ENCODE measurements around the gene SEZ6L2. TPM values are rescaled to one million over a fixed set of nuclear protein-coding genes. Genes with fewer than 3 reads are reported as not detected.

Gene SEZ6L2
- total RNA-seq, 1 donor from 2014 or later = 69.6 TPM

GRCh38 chr16:29830774-29831173 lies 68.6 kb downstream of the SEZ6L2 start:
- Histone ChIP-seq H3K4me3 (ENCODE audit: insufficient read depth, low read depth, low read length) (no peak overlapping the region), H2AFZ (ENCODE audit: low read depth, low read length) (no peak overlapping the region), H3K79me2 (ENCODE audit: insufficient read depth, low read length) (peaks cover 49% of the 10 kb centered on the region), H4K20me1 (ENCODE audit: insufficient read depth, low read length) (peaks cover 47% of the 10 kb centered on the region), H3K27me3 (ENCODE audit: insufficient read depth, low read length) (no peaks in the 10 kb centered on the region), H3K36me3 (ENCODE audit: insufficient read depth, low read length) (peaks cover 10% of the 10 kb centered on the region), H3K4me2 (ENCODE audit: low read length) (no peak overlapping the region), H3K4me1 (ENCODE audit: insufficient read depth, low read length) (peaks cover 6% of the 10 kb centered on the region), H3K9me3 (ENCODE audit: insufficient read depth, low read depth, low read length) (no peaks in the 10 kb centered on the region), H3K27ac (ENCODE audit: low read depth, low read length) (no peak overlapping the region), H3K9ac (ENCODE audit: low read length) (no peak overlapping the region)
- Mint-ChIP-seq H3K27ac (ENCODE audit: unreplicated experiment) (no peak overlapping the region), H3K4me3 (ENCODE audit: unreplicated experiment) (no peak overlapping the region), H3K9me3 (ENCODE audit: unreplicated experiment) (peaks cover 2% of the 10 kb centered on the region), H3K36me3 (ENCODE audit: low read depth, unreplicated experiment) (peaks cover 17% of the 10 kb centered on the region), H3K4me1 (ENCODE audit: low read depth, unreplicated experiment) (peaks cover 4% of the 10 kb centered on the region), H3K27me3 (ENCODE audit: low read depth, unreplicated experiment) (peaks cover 2% of the 10 kb centered on the region)
- no peak for DNase-seq (ENCODE audit: low read depth)
- TF ChIP-seq EZH2 (IDR thresholded peaks at IDR 0.05; ENCODE audit: insufficient read depth, low read length) (no peak), CTCF (IDR thresholded peaks at IDR 0.05; ENCODE audit: insufficient read depth, low read depth, low read length) (no peak)
- FAIRE-seq = no peak

GRCh38 chr16:29826342-29826695 lies 73.0 kb downstream of the SEZ6L2 start:
- Histone ChIP-seq H3K4me2 (ENCODE audit: low read length) (peak overlapping the region; percentile 79), H3K27me3 (ENCODE audit: insufficient read depth, low read length) (no peaks in the 10 kb centered on the region), H3K4me1 (ENCODE audit: insufficient read depth, low read length) (peaks cover 46% of the 10 kb centered on the region), H2AFZ (ENCODE audit: low read depth, low read length) (no peak overlapping the region), H4K20me1 (ENCODE audit: insufficient read depth, low read length) (peaks cover 46% of the 10 kb centered on the region), H3K4me3 (ENCODE audit: insufficient read depth, low read depth, low read length) (no peak overlapping the region), H3K36me3 (ENCODE audit: insufficient read depth, low read length) (no peaks in the 10 kb centered on the region), H3K9me3 (ENCODE audit: insufficient read depth, low read depth, low read length) (no peaks in the 10 kb centered on the region), H3K9ac (ENCODE audit: low read length) (peak overlapping the region; percentile 60), H3K79me2 (ENCODE audit: insufficient read depth, low read length) (peaks cover 87% of the 10 kb centered on the region), H3K27ac (ENCODE audit: low read depth, low read length) (peak overlapping the region; percentile 89)
- TF ChIP-seq EZH2 (IDR thresholded peaks at IDR 0.05; ENCODE audit: insufficient read depth, low read length) (no peak), CTCF (IDR thresholded peaks at IDR 0.05; ENCODE audit: insufficient read depth, low read depth, low read length) (no peak)
- H3K4me1 Mint-ChIP-seq (ENCODE audit: low read depth, unreplicated experiment) = peaks cover 22% of the 10 kb centered on the region
- no peaks in the 10 kb centered on the region for H3K9me3 Mint-ChIP-seq (ENCODE audit: unreplicated experiment)
- H3K36me3 Mint-ChIP-seq (ENCODE audit: low read depth, unreplicated experiment) = peaks cover 3% of the 10 kb centered on the region
- H3K27ac Mint-ChIP-seq (ENCODE audit: unreplicated experiment) = no peak overlapping the region
- FAIRE-seq = no peak
- no peak for DNase-seq (ENCODE audit: low read depth)
- no peak overlapping the region for H3K4me3 Mint-ChIP-seq (ENCODE audit: unreplicated experiment)
- H3K27me3 Mint-ChIP-seq (ENCODE audit: low read depth, unreplicated experiment) = peaks cover 2% of the 10 kb centered on the region

GRCh38 chr16:29825145-29826044 lies 74.0 kb downstream of the SEZ6L2 start:
- Histone ChIP-seq H3K79me2 (ENCODE audit: insufficient read depth, low read length) (peaks cover 92% of the 10 kb centered on the region), H3K27ac (ENCODE audit: low read depth, low read length) (peak overlapping the region; percentile 89)
- peaks cover 22% of the 10 kb centered on the region for H3K4me1 Mint-ChIP-seq (ENCODE audit: low read depth, unreplicated experiment)

More at GRCh38 chr16:29825145-29826044, 74.0 kb downstream of the SEZ6L2 start:
- no peaks in the 10 kb centered on the region for H3K9me3 Mint-ChIP-seq (ENCODE audit: unreplicated experiment)
- Histone ChIP-seq H2AFZ (ENCODE audit: low read depth, low read length) (no peak overlapping the region), H3K4me1 (ENCODE audit: insufficient read depth, low read length) (peaks cover 52% of the 10 kb centered on the region), H3K36me3 (ENCODE audit: insufficient read depth, low read length) (no peaks in the 10 kb centered on the region), H4K20me1 (ENCODE audit: insufficient read depth, low read length) (peaks cover 39% of the 10 kb centered on the region), H3K9ac (ENCODE audit: low read length) (peak overlapping the region; percentile 60), H3K4me3 (ENCODE audit: insufficient read depth, low read depth, low read length) (peak overlapping the region; percentile 37), H3K4me2 (ENCODE audit: low read length) (peak overlapping the region; percentile 79), H3K27me3 (ENCODE audit: insufficient read depth, low read length) (no peaks in the 10 kb centered on the region), H3K9me3 (ENCODE audit: insufficient read depth, low read depth, low read length) (no peaks in the 10 kb centered on the region)
- H3K36me3 Mint-ChIP-seq (ENCODE audit: low read depth, unreplicated experiment) = peaks cover 3% of the 10 kb centered on the region
- TF ChIP-seq CTCF (IDR thresholded peaks at IDR 0.05; ENCODE audit: insufficient read depth, low read depth, low read length) = no peak
- TF ChIP-seq EZH2 (IDR thresholded peaks at IDR 0.05; ENCODE audit: insufficient read depth, low read length) = no peak
- peak overlapping the region; percentile 92 for H3K27ac Mint-ChIP-seq (ENCODE audit: unreplicated experiment)
- H3K4me3 Mint-ChIP-seq (ENCODE audit: unreplicated experiment) = peak overlapping the region; percentile 73
- peaks cover 2% of the 10 kb centered on the region for H3K27me3 Mint-ChIP-seq (ENCODE audit: low read depth, unreplicated experiment)
- FAIRE-seq (no peak), DNase-seq (ENCODE audit: low read depth) (peak; percentile 87)
